HEK293 (cell line): Measurements from ENCODE around the gene NEMP2.

Experiments used
- CTCF ChIP-seq: fragments of 450-650 bp; formaldehyde crosslinking; IDR thresholded peaks from 2 replicates; pipeline ENCODE4 v1.5.1; 2016; ENCODE audit warnings: missing biosample characterization, missing genetic modification characterization
- GLI2 ChIP-seq: fragments of 450-650 bp; formaldehyde crosslinking; IDR thresholded peaks from 2 replicates; pipeline ENCODE4; 2017; ENCODE audit warnings: missing biosample characterization, missing genetic modification characterization, low read depth, borderline replicate concordance
- ZBTB1 ChIP-seq: fragments of 450-650 bp; formaldehyde crosslinking; IDR thresholded peaks from 2 replicates; pipeline ENCODE4 v1.5.1; 2016; ENCODE audit warnings: missing biosample characterization, missing genetic modification characterization
- ZBTB17 ChIP-seq: fragments of 450-650 bp; formaldehyde crosslinking; IDR thresholded peaks from 2 replicates; pipeline ENCODE4 v1.5.1; 2016; ENCODE audit warnings: missing biosample characterization, missing genetic modification characterization
- ZNF146 ChIP-seq: fragments of 450-650 bp; formaldehyde crosslinking; IDR thresholded peaks from 2 replicates; pipeline ENCODE4 v1.5.1; 2016; ENCODE audit warnings: missing biosample characterization, missing genetic modification characterization
- ZNF350 ChIP-seq: fragments of 450-650 bp; formaldehyde crosslinking; IDR thresholded peaks from 2 replicates; pipeline ENCODE4 v1.5.0; 2017; ENCODE audit warnings: missing biosample characterization, mild to moderate bottlenecking, missing genetic modification characterization
- ZNF449 ChIP-seq: fragments of 450-650 bp; formaldehyde crosslinking; IDR thresholded peaks from 2 replicates; pipeline ENCODE4 v1.5.1; 2017; ENCODE audit warnings: missing biosample characterization, mild to moderate bottlenecking, missing genetic modification characterization, moderate library complexity
- ZNF488 ChIP-seq: fragments of 450-650 bp; formaldehyde crosslinking; IDR thresholded peaks from 2 replicates; pipeline ENCODE4 v1.5.1; 2016; ENCODE audit warnings: missing biosample characterization, missing genetic modification characterization
- ZNF621 ChIP-seq: fragments of 450-650 bp; formaldehyde crosslinking; IDR thresholded peaks from 2 replicates; pipeline ENCODE4 v1.5.1; 2017; ENCODE audit warnings: missing biosample characterization, missing genetic modification characterization
- ZNF654 ChIP-seq: fragments of 450-650 bp; formaldehyde crosslinking; IDR thresholded peaks from 2 replicates; pipeline ENCODE4 v1.5.1; 2016; ENCODE audit warnings: low read depth, missing biosample characterization, missing genetic modification characterization
- TF ChIP-seq, protein P1 (sequence below): fragments of 450-650 bp; formaldehyde crosslinking; IDR thresholded peaks from 2 replicates; pipeline ENCODE4 v1.5.1; 2016; ENCODE audit warnings: missing biosample characterization, missing genetic modification characterization
- TF ChIP-seq, protein P2 (sequence below): fragments of 450-650 bp; formaldehyde crosslinking; IDR thresholded peaks from 2 replicates; pipeline ENCODE4 v1.5.1; 2016; ENCODE audit warnings: missing biosample characterization, missing genetic modification characterization

- no peak for TF ChIP-seq GLI2
- TF ChIP-seq ZNF621 (tag by site-specific recombination), result no peak
- TF ChIP-seq ZNF654 (tag by site-specific recombination), result no peak
- no peak for TF ChIP-seq ZNF488 (tag by site-specific recombination)
- no peak for TF ChIP-seq CTCF (tag by site-specific recombination)
- TF ChIP-seq ZNF350 (tag by site-specific recombination), result no peak
- TF ChIP-seq, protein P1, sequence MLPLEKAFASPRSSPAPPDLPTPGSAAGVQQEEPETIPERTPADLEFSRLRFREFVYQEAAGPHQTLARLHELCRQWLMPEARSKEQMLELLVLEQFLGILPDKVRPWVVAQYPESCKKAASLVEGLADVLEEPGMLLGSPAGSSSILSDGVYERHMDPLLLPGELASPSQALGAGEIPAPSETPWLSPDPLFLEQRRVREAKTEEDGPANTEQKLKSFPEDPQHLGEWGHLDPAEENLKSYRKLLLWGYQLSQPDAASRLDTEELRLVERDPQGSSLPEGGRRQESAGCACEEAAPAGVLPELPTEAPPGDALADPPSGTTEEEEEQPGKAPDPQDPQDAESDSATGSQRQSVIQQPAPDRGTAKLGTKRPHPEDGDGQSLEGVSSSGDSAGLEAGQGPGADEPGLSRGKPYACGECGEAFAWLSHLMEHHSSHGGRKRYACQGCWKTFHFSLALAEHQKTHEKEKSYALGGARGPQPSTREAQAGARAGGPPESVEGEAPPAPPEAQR (tag by site-specific recombination), result no peak
- TF ChIP-seq, protein P2, sequence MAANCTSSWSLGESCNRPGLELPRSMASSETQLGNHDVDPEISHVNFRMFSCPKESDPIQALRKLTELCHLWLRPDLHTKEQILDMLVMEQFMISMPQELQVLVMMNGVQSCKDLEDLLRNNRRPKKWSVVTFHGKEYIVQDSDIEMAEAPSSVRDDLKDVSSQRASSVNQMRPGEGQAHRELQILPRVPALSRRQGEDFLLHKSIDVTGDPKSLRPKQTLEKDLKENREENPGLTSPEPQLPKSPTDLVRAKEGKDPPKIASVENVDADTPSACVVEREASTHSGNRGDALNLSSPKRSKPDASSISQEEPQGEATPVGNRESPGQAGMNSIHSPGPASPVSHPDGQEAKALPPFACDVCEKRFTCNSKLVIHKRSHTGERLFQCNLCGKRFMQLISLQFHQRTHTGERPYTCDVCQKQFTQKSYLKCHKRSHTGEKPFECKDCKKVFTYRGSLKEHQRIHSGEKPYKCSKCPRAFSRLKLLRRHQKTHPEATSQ (tag by site-specific recombination), result no peak
- no peak for TF ChIP-seq ZBTB17 (tag by site-specific recombination)
- no peak for TF ChIP-seq ZBTB1
- no peak for TF ChIP-seq ZNF449 (tag by site-specific recombination)
- TF ChIP-seq ZNF146 (tag by site-specific recombination), result no peak
Observed at GRCh38 chr2:190489475-190489874, 45.0 kb downstream of the NEMP2 start.
